HG03097 (cell line): ENCODE data around the gene TCEANC2.
"Not testable (repeated sequence)": the region's sequence is repeated elsewhere in the genome, so short reads cannot be mapped to it uniquely, and the experiment has no call there.

Experiments used
- ATAC-seq: cut with Tn5 transposase; IDR thresholded peaks from one replicate; pipeline ENCODE4 v1.9.1; 2021; ENCODE audit not compliant: unreplicated experiment, low FRiP score

TCEANC2 gene

DNA sequence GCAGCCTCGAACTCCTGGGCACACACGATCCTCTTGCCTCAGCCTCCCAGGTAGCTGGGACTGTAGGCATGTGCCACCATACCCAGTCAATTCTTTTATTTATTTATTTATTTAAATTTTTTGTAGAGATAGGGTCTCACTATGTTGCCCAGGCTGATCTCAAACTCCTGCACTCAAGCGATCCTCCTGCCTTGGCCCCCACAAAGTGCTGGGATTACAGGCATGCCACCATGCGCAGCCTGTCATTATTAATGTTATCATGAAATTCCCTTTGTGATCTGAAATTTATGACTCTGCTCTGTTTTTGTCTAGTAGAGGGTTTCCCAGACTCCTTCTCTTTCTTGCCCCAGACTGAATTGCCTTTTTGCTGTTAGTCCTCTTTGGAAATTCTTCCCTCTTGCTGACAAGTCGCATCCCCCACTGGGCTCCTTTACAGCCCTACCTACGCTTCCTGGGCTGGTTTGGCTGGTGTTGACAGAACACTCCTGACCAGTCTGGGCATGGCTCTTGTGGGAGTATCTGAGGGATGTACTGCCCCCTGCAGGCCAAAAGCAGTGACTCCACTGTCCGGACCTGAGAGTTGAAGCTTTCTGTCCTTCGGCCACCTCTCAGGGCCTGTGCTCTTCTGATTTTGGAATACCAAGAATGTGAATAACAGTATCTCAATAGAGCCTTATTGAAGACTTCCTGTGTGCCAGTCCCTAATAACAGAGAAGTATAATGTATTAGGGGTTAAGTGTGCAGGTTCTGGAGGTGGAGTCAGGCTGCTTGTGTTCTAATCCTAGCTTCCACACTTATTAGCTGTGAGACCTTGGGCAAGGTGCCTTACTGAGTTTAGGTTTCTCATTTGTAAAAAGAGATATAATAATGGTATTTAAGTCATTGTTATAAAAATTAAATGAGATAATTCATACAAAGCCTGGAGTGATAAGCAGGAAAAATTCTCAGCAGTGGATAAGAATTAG is 28.2 kb downstream of the TCEANC2 start:
- ATAC-seq, result no peak

DNA sequence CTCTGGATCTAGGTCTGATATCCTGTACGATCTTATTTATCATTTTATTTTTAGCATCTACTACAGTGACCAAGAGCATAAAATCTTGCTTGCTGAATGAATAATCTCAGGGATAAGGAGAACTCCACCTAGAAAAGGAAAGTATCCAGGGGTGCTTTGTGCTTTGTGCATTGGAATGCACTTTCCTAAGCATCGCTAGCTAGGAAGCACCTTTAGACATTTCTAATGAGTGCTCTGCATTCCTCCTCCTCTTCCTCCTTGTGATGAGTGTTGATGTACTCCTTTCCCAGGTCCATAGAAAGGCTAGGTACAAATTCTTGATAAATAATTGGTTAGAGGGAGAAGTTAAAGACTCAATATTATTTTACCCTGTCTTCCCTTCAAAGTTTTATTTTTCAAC is 31.4 kb downstream of the TCEANC2 start:
- no peak for ATAC-seq

DNA sequence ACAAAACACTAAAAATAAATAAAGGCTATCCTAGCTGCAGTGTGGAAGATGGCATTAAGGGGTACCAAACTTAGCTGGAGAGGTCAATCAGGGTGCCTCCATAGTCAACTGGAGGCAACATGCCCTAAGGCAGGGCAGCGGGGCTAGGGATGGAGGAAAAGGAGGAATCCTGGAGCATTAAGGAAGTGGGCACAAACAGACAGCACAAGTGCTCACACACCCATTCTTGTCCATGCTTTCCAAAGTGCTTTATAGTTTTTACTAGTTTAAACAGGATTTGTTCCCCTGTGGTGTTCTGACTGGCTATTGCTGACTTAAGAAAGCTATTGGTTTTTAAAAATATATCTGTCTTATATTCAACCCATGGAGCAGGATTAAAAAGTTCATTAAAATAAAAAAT is 33.3 kb downstream of the TCEANC2 start:
- no peak for ATAC-seq

DNA sequence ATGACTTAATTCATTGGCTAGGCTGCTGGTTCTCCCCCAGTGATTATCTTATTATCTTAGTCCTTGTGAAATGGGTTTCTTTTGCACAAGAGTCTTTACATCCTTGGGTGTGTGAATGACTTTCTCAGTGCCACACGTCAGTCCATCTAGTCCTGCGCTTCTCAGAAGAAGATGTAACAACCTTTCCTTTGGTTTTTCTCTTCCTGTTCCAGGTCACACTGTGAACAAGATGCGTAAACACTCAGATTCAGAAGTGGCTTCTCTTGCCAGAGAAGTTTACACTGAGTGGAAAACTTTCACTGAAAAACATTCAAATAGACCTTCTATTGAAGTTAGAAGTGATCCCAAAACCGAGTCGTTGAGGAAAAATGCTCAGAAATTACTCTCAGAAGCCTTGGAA is 35.0 kb downstream of the TCEANC2 start:
- ATAC-seq, result no peak

DNA sequence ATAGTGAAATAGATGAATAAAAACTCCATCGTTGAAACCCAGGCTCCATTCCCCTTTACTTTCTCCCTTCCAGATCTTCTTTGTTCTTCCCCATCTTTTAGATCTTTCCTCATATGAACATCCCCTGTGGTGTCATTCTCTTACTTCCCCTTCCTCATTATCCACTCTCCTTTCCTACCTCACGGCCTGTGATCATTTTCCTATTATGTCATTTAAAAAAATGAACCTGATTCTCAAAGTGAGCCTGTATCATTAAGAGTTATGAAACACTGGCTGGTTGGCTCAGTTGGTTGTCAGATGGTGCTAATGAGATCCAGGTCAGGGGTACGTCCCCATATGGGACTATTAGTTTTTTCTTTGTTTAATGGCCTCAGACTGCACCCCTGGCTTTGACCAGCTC is 38.3 kb downstream of the TCEANC2 start:
- no peak for ATAC-seq

DNA sequence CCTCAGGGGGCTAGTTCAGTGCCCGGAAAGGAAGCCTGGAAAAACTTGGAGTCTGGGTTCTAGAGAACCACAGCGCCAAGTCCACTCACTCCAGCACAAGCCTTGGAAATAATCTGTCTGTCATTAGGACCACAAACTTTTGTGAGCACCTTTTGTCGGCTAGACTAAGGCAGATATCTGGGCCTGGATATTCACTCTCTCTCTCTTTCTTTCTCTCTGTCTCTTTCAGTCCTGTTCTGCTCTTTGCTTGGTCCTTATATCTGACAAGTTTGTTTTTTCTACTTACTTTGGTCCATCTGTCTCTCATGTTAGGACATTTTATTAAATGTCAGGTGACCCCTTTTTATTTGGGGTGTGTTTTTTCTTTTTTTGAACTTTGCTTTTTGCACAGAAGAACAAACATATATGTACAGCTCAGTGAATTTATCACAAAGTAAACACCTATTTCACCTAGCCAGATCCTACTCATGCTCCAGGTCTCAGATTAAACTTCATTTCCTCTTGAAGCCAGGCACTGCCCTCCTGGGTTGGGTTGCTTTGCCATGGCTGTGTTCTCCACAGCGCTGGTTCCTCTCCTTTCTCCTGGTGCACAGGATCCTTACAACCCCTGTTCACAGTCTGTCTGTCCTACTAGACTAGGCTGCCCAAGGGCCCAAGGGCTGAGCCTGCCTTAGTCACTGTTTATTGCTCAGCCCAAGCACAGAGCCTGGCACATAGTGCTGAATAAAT is 40.8 kb downstream of the TCEANC2 start:
- ATAC-seq, result no peak

DNA sequence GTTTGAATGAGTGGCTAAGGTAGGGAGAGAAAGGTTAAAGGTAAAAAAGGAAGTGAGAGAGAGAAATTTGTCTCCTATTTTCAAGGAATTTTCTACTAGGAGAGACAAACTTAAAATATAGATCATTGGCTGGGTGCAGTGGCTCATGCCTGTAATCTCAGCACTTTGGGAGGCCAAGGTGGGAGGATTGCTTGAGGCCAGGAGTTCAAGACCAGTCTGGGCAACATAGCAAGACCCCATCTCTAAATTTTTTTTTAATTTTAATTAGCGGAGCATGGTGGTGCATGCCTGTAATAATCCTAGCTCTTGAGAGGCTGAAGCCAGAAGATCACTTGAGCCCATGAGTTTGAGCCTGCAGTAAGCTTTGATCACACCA is 41.3 kb downstream of the TCEANC2 start:
- not testable (repeated sequence) for ATAC-seq

DNA sequence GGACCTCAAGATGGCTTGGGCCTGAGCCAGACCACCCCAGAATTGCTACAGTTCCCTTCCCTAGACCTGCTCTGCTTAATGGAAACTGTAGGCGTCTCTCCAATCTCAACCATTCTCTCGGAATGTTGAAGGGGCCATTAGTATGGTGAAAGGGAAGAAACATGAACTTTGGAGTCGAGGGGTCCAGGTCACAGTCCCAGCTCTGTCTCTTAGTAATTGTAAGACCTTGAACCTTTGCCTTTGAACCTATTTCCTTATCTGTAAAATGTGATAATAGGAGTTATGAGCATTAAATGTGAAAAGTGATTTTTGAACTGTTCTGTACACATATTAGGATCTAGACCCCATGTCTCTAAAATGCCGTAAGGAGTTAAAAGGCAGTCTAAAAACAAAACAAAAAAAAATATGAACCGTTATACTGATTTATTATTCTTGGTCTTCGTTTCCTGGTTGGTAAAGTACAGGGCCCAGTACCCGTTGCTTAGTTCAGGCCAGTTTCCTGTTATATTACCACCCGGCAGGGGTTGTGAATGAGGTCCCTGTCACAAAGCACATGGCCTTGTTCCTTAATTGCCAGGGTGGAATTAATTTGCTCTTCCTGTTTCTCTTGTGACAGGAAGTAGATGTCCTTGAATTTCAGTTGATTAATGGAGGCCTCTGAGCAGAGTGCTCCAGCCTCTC is 42.3 kb downstream of the TCEANC2 start:
- no peak for ATAC-seq

DNA sequence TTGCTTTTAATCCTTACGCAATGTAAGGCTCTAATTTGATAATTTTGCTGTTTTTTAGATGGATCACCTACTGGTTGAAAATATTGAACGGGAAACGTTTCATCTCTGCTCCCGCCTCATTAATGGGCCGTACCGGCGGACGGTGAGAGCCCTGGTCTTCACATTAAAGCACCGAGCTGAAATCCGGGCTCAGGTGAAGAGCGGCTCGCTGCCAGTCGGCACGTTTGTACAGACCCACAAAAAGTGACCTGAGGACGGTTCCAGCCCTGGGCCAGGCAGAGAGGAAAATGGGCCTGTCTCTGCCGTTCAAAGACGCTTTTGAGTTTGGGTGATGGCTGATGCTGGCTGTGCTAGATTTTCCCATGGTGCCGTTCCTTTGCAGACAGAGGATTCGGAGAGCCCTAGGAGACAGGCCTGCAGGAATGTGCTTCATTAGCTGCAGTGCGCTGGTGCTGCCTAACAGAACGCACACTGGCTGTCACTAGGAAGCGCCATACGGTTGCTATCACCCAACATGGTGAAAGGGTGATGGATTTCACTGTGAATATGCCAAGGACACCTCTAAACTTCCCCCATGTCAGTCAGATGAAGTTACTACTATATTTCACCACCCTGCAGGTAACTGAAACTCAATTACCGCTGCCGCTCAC is 42.9 kb downstream of the TCEANC2 start:
- ATAC-seq, result no peak

DNA sequence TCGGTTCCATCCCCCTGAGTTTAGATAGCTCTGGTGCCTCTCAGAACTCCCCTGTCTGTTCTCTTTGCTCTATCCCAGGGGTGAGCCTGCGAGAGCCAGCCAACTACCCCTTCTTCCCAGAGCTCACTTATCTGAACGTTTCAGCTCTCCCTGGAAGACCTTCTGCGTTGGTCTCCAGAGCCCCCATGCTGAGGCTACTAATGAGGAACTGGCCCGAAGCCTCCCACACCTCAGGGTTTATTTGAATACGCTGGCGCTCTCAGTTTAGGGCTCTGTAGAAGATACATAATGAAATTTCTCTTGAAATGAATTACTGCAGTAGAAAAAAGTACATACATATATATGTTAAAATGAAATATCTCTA is 43.5 kb downstream of the TCEANC2 start:
- ATAC-seq, result no peak

DNA sequence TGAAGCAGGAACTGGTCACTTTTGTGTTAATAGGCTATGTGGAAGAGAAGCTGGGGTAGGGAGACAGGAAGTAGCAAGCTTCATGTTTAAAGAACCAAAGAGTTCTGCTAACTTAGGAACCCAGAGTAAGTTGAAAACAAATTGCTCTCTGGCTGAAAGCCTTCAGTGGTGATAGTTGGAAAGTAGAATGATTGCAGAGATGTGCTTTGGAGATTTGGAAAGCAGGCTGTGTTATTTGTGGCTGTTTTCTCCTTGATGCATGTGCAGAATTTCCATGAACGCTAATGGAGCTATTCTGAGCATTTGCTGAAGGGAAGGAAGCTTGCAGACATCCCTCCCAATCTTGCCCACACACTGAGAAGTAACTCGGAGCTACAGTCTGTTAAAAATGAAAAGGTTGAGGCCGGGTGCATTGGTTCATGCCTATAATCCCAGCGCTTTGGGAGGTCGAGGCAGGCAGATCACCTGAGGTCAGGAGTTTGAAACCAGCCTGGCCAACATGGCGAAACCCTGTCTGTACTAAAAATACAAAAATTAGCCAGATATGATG is 45.7 kb downstream of the TCEANC2 start:
- ATAC-seq, result no peak

DNA sequence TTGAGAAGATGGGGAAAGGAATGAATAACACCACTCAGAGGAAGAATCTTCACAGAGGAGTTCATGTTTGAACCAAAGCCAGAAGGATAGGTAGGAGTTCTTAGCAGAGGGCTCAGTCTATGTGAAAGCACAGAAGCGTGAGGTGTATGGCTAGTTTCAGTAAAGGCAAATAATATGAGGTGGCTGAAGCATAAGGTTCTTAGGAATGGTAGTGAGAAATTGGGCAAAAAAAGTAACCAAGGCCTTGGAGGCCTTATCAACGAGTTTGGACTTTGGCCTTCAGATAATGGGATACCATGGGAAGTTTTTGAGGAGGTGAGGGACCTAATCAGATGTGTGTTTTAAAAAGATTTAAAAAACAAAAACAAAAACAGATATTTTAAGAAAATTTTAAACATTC is 47.1 kb downstream of the TCEANC2 start:
- ATAC-seq, result no peak

DNA sequence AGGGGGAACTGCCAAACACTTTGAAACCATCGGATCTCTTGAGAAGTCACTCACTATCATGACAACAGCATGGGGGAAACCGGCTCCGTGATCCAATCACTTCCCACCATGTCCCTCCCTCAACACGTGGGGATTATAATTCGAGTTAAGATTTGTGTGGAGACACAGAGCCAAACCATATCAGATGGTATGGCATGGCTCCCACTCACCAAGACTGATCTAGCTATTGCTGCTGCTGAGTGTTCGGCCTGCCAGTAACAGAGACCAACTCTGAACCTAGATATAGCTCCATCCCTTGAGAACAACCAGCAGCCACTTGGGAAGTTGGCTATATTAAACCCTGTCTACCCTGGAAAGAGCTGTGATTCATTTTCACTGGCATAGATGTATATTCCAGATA is 50.0 kb downstream of the TCEANC2 start:
- ATAC-seq, result no peak

DNA sequence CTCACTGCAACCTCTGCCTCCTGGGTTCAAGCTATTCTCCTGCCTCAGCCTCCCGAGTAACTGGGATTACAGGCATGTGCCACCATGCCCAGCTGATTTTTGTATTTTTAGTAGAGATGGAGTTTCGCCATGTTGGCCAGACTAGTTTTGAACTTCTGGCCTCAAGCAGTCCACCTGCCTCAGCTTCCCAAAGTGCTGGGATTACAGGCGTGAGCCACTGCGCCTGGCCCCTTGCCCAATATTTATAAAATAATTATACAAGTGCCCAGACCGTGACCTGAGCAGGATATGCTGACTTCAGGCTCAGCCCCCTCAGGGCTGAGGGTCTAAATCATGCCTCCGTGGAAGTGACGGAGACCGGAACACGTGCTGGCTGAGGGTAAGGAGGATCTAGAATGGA is 51.2 kb downstream of the TCEANC2 start:
- ATAC-seq, result not testable (repeated sequence)

DNA sequence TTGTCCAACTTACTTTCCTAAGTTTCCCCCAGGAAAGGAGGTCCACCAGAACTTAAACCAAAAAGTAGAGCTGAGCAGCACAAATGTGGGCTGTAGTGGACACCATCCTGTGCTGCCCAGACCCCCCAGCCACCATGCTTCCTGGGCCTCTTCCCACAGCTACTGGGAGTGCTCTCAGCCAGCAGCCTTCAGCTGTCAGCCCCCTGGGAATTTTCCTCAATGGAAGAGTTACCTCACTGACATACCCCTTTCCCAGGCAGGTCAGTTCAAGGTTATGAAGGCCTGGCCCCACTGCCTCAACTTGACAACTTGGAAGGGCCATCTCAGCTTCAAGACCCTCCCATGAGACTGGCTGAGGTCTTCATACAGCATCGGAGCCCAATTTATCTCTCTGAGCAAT is 51.7 kb downstream of the TCEANC2 start:
- ATAC-seq, result no peak

DNA sequence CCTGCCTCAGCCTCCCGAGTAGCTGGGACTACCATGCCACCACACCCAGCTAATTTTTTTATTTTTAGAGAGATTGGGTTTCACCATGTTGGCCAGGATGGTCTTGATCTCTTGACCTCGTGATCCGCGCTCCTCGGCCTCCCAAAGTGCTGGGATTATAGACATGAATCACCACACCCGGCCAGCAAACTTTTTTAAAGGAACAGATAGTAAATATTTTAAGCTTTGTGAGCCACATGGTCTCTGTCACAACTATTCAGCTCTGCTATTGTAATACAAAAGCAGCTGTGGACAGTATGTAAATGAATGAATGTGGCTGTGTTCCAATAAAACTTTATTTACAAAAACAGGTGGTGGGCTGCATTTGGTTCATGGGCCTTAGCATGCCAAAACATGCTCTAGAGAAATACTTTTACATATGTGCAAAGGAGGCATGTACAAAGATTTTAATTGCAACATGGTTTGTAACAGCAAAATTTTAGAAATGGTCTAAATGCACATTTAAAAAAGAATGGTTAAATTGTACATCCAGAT is 52.4 kb downstream of the TCEANC2 start:
- ATAC-seq, result no peak

DNA sequence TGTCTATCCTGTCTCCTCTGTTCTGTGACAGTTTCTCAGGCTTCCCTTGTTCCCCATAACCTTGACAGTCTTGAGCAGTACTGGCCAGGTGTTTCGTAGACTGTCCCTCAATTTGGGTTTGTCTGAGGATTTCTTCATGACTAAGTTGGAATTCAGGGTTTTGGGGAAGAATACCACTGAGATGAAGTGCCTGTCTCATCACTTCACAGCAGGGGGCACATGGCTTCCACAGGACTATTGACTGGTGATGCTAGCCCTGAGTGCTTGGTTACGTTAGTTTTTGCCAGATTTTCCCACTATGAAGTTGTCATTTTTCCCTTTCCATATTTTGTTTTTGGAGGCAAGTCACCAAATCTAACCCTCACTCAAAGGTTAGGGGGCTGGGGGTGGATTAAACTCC is 53.7 kb downstream of the TCEANC2 start:
- ATAC-seq, result no peak

DNA sequence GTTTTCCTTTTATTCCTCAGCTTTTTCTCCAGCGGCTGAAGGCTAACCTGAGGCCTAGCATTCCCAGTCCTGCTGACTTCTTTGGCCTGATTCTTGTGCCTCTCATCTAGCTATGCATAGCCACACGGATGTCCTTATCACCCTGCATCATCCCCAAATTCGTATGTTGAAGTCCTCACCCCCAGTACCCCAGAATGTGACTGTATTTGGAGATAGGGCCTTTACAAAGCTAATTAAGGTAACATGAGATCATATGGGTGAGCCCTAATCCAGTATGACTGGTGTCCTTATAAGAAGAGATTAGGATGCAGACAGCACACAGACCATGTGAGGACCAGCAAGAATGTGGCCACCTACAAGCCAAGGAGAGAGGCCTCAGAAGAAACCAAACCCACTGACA is 54.7 kb downstream of the TCEANC2 start:
- no peak for ATAC-seq

DNA sequence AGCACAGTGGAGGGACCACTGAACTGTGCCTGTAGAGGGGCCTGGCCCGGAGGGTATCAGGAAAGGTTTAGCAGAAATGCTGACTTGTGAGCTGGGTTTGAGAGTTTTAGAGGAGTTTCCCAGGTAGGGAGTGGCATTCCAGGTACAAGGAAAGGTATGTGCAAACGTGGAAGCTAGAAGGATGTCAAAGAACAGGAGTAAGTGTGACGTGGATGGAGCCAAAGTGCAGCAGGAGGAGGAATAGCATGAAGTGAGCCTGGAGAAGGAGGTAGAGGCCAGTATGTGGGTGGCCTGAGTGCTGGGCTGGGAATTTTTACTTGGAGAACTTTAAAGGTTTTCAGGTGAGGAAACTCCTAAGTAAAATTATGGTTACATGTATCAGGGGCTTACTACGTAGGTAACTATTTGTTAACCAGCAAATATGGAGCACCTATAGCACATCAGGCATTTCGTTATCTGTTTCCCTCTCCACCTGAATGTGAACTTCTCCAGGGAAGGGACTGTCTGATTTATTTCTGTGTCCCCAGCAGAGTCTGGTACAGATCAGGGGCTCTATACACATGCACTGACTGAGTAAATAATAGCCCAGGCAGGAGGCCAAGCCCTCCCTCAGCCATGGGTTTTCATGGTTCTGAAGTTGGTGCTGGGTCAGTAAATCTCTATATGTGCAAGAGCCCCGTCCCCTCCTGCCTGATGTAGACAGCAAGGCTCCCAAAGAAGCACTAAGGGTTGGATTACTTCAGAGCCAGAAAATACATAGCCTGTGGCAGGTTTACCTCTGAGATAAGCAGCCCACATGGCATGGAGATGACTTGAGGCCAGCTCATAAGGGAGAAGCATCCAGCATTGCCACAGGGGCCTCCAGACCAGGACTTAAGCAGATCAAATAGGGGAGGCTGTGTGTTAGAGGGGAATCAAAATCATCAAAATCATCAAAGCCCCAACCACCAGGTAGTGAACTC is 56.0 kb downstream of the TCEANC2 start:
- no peak for ATAC-seq
